PC-9 (cell line): ENCODE results near the gene BZW2. TPM values are rescaled to one million over a fixed set of nuclear protein-coding genes. Genes with fewer than 3 reads are reported as not detected.

Experiments
- BruUV-seq: library from RNA; stranded (reverse); fragments of 400-500 nt; replicated peaks from 2 replicates; lab custom pipeline; 2021; lab: Mats Ljungman, UMichigan
- CTCF ChIA-PET: fragments of 300-600 bp; sonication (Branson Sonifier 250); formaldehyde crosslinking; loops from one replicate; lab custom pipeline; 2022; ENCODE audit warnings: antibody characterized with exemption; lab: Charles Lee
- POLR2A ChIA-PET: fragments of 300-600 bp; sonication (Branson Sonifier 250); formaldehyde crosslinking; loops from one replicate; lab custom pipeline; 2022; ENCODE audit warnings: antibody characterized with exemption; ENCODE audit not compliant: unreplicated experiment; lab: Charles Lee
- DNase-seq, 2 experiments: peaks; one replicate each; pipeline versions ENCODE4 v3.0.0 to v3.0.0-alpha.2; 2015 to 2022; ENCODE audit warnings: mixed read lengths in 1 of 2
- H2AFZ ChIP-seq: fragments of 200-600 bp; sonication (generic); 2 replicates; pipeline ENCODE4 v1.8.1; 2017; ENCODE audit warnings: antibody characterized with exemption
- H3F3A ChIP-seq: fragments of 200-600 bp; sonication (generic); 2 replicates; pipeline ENCODE4 v1.8.1; 2017; ENCODE audit warnings: antibody characterized with exemption, mild to moderate bottlenecking, low read depth; ENCODE audit not compliant: insufficient read depth
- H3K27ac ChIP-seq: fragments of 200-600 bp; sonication (generic); 2 replicates; pipeline ENCODE4 v1.6.1; 2016; ENCODE audit warnings: mixed run types
- H3K27me3 ChIP-seq: fragments of 200-600 bp; sonication (generic); 2 replicates; pipeline ENCODE4 v1.6.1; 2016; ENCODE audit warnings: low read depth, mixed run types; ENCODE audit not compliant: insufficient read depth
- H3K36me3 ChIP-seq: fragments of 200-600 bp; sonication (generic); 2 replicates; pipeline ENCODE4 v1.6.1; 2016; ENCODE audit warnings: low read depth, mixed run types
- H3K4me1 ChIP-seq: fragments of 200-600 bp; sonication (generic); replicated peaks from 2 replicates; pipeline ENCODE4 v1.6.1; 2016; ENCODE audit warnings: mixed run types; ENCODE audit not compliant: insufficient read depth
- H3K4me2 ChIP-seq: fragments of 200-600 bp; sonication (generic); 2 replicates; pipeline ENCODE4 v1.6.1; 2017; ENCODE audit warnings: mixed run types
- H3K4me3 ChIP-seq: fragments of 200-600 bp; sonication (generic); 2 replicates; pipeline ENCODE4 v1.6.1; 2016; ENCODE audit warnings: mixed run types
- H3K79me2 ChIP-seq: fragments of 200-600 bp; sonication (generic); 2 replicates; pipeline ENCODE4 v1.6.1; 2017; ENCODE audit warnings: low read depth, mixed run types
- H3K9me2 ChIP-seq: fragments of 200-600 bp; sonication (generic); 2 replicates; pipeline ENCODE4 v1.8.1; 2017; ENCODE audit warnings: mild to moderate bottlenecking; ENCODE audit not compliant: insufficient read depth
- H3K9me3 ChIP-seq: fragments of 200-600 bp; sonication (generic); 2 replicates; pipeline ENCODE4 v1.8.1; 2016; ENCODE audit warnings: low read depth; ENCODE audit not compliant: insufficient read depth
- H4K20me1 ChIP-seq: fragments of 200-600 bp; sonication (generic); 2 replicates; pipeline ENCODE4 v1.8.1; 2017; ENCODE audit not compliant: insufficient read depth
- CTCF ChIP-seq: fragments of 200-600 bp; sonication (generic); conservative IDR thresholded peaks from 2 replicates; pipeline ENCODE4 v1.6.1; 2017; ENCODE audit warnings: mixed run types, antibody characterized with exemption, mild to moderate bottlenecking, moderate library complexity
- EZH2 ChIP-seq: fragments of 200-600 bp; sonication (generic); IDR thresholded peaks from 2 replicates; pipeline ENCODE4 v1.8.0; 2017; ENCODE audit warnings: antibody characterized with exemption, low read depth
- intact Hi-C: fragments of 100-400 bp; cut with micrococcal nuclease; formaldehyde crosslinking; loops from one replicate; pipeline ENCODE4 v1.10.0; 2022; ENCODE audit not compliant: unreplicated experiment
- total RNA-seq: library from RNA; stranded (reverse); gene quantifications from 2 replicates; pipeline ENCODE4 v1.2.3, GENCODE V29; 2021

Gene BZW2
- total RNA-seq, 1 experiment from 2014 or later = 93.7 TPM

GRCh38 chr7:16651396-16652239, 5.6 kb downstream of the BZW2 start:
- POLR2A ChIA-PET = no interaction called here
- Histone ChIP-seq H3K4me1 (peaks cover 59% of the 10 kb centered on the region), H3K27me3 (no peaks in the 10 kb centered on the region), H3K4me3 (no peak overlapping the region), H3K9me2 (no peaks in the 10 kb centered on the region), H3K9me3 (no peaks in the 10 kb centered on the region; the same call in 1 of the 2 replicates), H2AFZ (no peak overlapping the region), H3K36me3 (peaks cover 61% of the 10 kb centered on the region), H3K4me2 (no peak overlapping the region), H4K20me1 (peaks cover 28% of the 10 kb centered on the region), H3K79me2 (peaks cover 99% of the 10 kb centered on the region), H3F3A (peaks cover 16% of the 10 kb centered on the region; the same call in 1 of the 2 replicates), H3K27ac (no peak overlapping the region)
- no TSS peak for BruUV-seq
- no peak for TF ChIP-seq CTCF
- no peak for TF ChIP-seq EZH2
- intact Hi-C loops = no loop called here
- no peak for DNase-seq
- CTCF ChIA-PET = no interaction called here

GRCh38 chr7:16652240-16652583, 6.2 kb downstream of the BZW2 start:
- peaks cover 16% of the 10 kb centered on the region for H3F3A ChIP-seq
- H3K79me2 ChIP-seq = peaks cover 99% of the 10 kb centered on the region
- H3K27ac ChIP-seq = no peak overlapping the region
- H3K36me3 ChIP-seq = peaks cover 66% of the 10 kb centered on the region
- H3K4me1 ChIP-seq = peaks cover 59% of the 10 kb centered on the region
- CTCF ChIA-PET = no interaction called here
- POLR2A ChIA-PET = interaction anchor here (0.7 to 0.9 kb wide), 3 partner anchors 16 to 180 kb away, joined by 3 to 10 read pairs (median 3); no protein-coding TSS in a partner anchor
- no peak overlapping the region for H2AFZ ChIP-seq
- peaks cover 28% of the 10 kb centered on the region for H4K20me1 ChIP-seq
- no peak overlapping the region for H3K4me3 ChIP-seq
- TF ChIP-seq CTCF (no peak), EZH2 (no peak)
- no peaks in the 10 kb centered on the region for H3K27me3 ChIP-seq
- no peak overlapping the region for H3K4me2 ChIP-seq
- H3K9me2 ChIP-seq = no peaks in the 10 kb centered on the region
- DNase-seq = no peak
- H3K9me3 ChIP-seq = no peaks in the 10 kb centered on the region; the same call in 1 of the 2 replicates
- BruUV-seq = no TSS peak
- intact Hi-C loops = no loop called here

- Histone ChIP-seq H4K20me1 (peaks cover 22% of the 10 kb centered on the region), H3K4me1 (peaks cover 59% of the 10 kb centered on the region), H3K9me2 (no peaks in the 10 kb centered on the region), H3F3A (peaks cover 21% of the 10 kb centered on the region), H3K27me3 (no peaks in the 10 kb centered on the region), H3K4me2 (peak overlapping the region; percentile 16; the same call in 1 of the 2 replicates), H3K4me3 (no peak overlapping the region), H3K79me2 (peaks cover 99% of the 10 kb centered on the region), H3K27ac (peak overlapping the region; percentile 45; the same call in 1 of the 2 replicates), H2AFZ (no peak overlapping the region), H3K9me3 (no peaks in the 10 kb centered on the region; the same call in 1 of the 2 replicates), H3K36me3 (peaks cover 72% of the 10 kb centered on the region)
- ChIA-PET POLR2A (interaction anchor here (0.5 to 0.9 kb wide), 7 partner anchors 11 to 1661 kb away, joined by 3 to 18 read pairs (median 3); no protein-coding TSS in a partner anchor), CTCF (interaction anchor here (0.7 to 0.9 kb wide), 3 partner anchors 15 to 135 kb away, joined by 3 read pairs; no protein-coding TSS in a partner anchor)
- peak; percentile 65 to 78 for DNase-seq
- no TSS peak for BruUV-seq
- intact Hi-C loops = no loop called here
- TF ChIP-seq EZH2 (no peak), CTCF (no peak)
Measured at GRCh38 chr7:16652888-16653287, 6.9 kb downstream of the BZW2 start.
